ENCODE data around the gene PLEKHG3. TPM values are rescaled to one million over a fixed set of nuclear protein-coding genes. Genes with fewer than 3 reads are reported as not detected.

The PLEKHG3 gene
- total RNA-seq, 2 donors from 2014 or later = 57.8 to 69.7 TPM

DNA sequence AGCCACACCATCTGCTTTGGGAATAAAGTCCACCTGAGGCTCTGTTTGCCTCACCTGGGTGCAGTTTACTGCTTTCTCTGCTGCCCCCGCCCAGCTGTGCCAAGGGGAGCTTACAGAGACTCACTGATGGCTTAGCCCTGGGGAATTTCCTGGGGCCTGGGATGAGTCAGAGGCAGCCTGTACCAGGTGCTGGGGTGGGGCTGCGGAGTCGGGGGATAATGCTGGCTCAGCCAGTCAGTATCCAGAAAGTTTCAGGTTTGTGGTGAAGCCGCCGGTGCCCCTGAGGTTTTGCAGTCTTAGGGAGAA is 22.3 kb downstream of the PLEKHG3 start:
- WGBS = 52% methylated on average over 5 of the region's 5 CpGs
- Histone ChIP-seq H3K36me3 (peaks cover 0 to 4% of the 10 kb centered on the region in 2 donors), H3K27ac (no peak overlapping the region), H3K27me3 (replicated peaks; ENCODE audit: insufficient read depth) (no peaks in the 10 kb centered on the region), H3K9me3 (no peaks in the 10 kb centered on the region), H3K4me3 (no peak overlapping the region), H3K4me1 (replicated peaks) (peaks cover under 1% of the 10 kb centered on the region)
- DNase-seq (ENCODE audit: low spot score) = no peak
- TF ChIP-seq, protein P1, sequence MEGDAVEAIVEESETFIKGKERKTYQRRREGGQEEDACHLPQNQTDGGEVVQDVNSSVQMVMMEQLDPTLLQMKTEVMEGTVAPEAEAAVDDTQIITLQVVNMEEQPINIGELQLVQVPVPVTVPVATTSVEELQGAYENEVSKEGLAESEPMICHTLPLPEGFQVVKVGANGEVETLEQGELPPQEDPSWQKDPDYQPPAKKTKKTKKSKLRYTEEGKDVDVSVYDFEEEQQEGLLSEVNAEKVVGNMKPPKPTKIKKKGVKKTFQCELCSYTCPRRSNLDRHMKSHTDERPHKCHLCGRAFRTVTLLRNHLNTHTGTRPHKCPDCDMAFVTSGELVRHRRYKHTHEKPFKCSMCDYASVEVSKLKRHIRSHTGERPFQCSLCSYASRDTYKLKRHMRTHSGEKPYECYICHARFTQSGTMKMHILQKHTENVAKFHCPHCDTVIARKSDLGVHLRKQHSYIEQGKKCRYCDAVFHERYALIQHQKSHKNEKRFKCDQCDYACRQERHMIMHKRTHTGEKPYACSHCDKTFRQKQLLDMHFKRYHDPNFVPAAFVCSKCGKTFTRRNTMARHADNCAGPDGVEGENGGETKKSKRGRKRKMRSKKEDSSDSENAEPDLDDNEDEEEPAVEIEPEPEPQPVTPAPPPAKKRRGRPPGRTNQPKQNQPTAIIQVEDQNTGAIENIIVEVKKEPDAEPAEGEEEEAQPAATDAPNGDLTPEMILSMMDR (IDR thresholded peaks at IDR 0.05) = no peak
- TF ChIP-seq POLR2AphosphoS5 (IDR thresholded peaks at IDR 0.05) (no peak), POLR2A (IDR thresholded peaks at IDR 0.05) (no peak)
- intact Hi-C loops (cut with DNase I) = no loop called here

DNA sequence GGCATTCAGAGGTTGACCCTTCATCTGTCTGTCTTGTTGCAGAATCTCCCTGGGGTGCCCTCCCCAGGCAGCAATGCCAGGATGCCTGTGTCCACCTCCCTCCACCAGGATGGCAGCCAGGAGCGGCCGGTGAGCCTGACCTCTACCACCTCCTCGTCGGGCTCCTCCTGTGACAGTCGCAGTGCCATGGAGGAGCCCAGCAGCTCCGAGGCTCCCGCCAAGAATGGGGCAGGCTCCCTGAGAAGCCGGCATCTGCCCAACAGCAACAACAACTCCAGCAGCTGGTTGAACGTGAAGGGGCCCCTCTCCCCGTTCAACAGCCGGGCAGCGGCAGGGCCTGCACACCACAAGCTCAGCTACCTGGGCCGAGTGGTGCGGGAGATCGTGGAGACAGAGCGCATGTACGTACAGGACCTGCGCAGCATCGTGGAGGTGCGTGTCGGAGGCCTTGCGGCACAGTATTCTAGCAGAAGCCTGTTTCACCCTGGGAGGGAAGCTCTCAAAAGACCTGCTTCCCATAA is 23.4 kb downstream of the PLEKHG3 start:
- H3K4me3 ChIP-seq = no peak overlapping the region
- intact Hi-C loops (cut with DNase I) = no loop called here
- DNase-seq (ENCODE audit: low spot score) = no peak
- peaks cover 0 to 4% of the 10 kb centered on the region in 2 donors for H3K36me3 ChIP-seq
- H3K9me3 ChIP-seq = no peaks in the 10 kb centered on the region
- no peak for TF ChIP-seq POLR2A (IDR thresholded peaks at IDR 0.05)
- TF ChIP-seq, protein P1 (IDR thresholded peaks at IDR 0.05) = no peak
- no peak for TF ChIP-seq POLR2AphosphoS5 (IDR thresholded peaks at IDR 0.05)
- H3K27ac ChIP-seq = no peak overlapping the region
- H3K27me3 ChIP-seq (replicated peaks; ENCODE audit: insufficient read depth) = no peaks in the 10 kb centered on the region
- no peaks in the 10 kb centered on the region for H3K4me1 ChIP-seq (replicated peaks)
- 89% methylated on average over 22 of the region's 22 CpGs for WGBS

DNA sequence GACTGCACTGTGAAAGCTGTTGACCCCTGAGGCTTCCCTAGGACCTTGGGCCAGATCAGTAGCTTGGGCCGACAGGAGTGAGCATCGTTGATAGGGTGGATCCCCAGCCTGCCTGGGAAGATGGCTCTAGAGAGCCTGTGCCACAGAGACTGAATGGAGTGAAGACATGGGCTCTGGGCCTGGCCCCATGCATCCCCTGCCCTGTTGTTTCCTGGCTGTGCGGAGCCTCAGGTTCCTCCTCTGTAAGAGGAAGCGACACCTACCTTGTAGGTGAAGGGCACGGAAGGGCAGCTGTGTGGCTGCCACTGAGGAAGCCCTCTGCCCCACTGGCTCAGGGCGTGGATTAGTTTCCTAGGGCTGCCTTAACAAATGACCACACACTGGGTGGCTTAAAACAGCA is 23.9 kb downstream of the PLEKHG3 start:
- Histone ChIP-seq H3K27ac (no peak overlapping the region), H3K36me3 (peaks cover 0 to 4% of the 10 kb centered on the region in 2 donors), H3K9me3 (no peaks in the 10 kb centered on the region), H3K4me3 (no peak overlapping the region), H3K27me3 (replicated peaks; ENCODE audit: insufficient read depth) (no peaks in the 10 kb centered on the region), H3K4me1 (replicated peaks) (no peaks in the 10 kb centered on the region)
- WGBS = 86% methylated on average over 6 of the region's 6 CpGs
- no peak for TF ChIP-seq POLR2A (IDR thresholded peaks at IDR 0.05)
- TF ChIP-seq POLR2AphosphoS5 (IDR thresholded peaks at IDR 0.05) = no peak
- TF ChIP-seq, protein P1 (IDR thresholded peaks at IDR 0.05) = no peak
- intact Hi-C loops (cut with DNase I) = no loop called here
- DNase-seq (ENCODE audit: low spot score) = no peak

- intact Hi-C loops (cut with DNase I) = no loop called here
- Histone ChIP-seq H3K9me3 (no peaks in the 10 kb centered on the region), H3K36me3 (peaks cover 0 to 4% of the 10 kb centered on the region in 2 donors), H3K27me3 (replicated peaks; ENCODE audit: insufficient read depth) (no peaks in the 10 kb centered on the region), H3K4me3 (no peak overlapping the region), H3K27ac (no peak overlapping the region), H3K4me1 (replicated peaks) (no peaks in the 10 kb centered on the region)
- 96% methylated on average over 10 of the region's 10 CpGs for WGBS
- TF ChIP-seq POLR2AphosphoS5 (IDR thresholded peaks at IDR 0.05) = no peak
- TF ChIP-seq, protein P1 (IDR thresholded peaks at IDR 0.05) = no peak
- TF ChIP-seq POLR2A (IDR thresholded peaks at IDR 0.05) = no peak
- no peak for DNase-seq (ENCODE audit: low spot score)
Observed at GRCh38 chr14:64728856-64729255, 24.6 kb downstream of the PLEKHG3 start.

DNA sequence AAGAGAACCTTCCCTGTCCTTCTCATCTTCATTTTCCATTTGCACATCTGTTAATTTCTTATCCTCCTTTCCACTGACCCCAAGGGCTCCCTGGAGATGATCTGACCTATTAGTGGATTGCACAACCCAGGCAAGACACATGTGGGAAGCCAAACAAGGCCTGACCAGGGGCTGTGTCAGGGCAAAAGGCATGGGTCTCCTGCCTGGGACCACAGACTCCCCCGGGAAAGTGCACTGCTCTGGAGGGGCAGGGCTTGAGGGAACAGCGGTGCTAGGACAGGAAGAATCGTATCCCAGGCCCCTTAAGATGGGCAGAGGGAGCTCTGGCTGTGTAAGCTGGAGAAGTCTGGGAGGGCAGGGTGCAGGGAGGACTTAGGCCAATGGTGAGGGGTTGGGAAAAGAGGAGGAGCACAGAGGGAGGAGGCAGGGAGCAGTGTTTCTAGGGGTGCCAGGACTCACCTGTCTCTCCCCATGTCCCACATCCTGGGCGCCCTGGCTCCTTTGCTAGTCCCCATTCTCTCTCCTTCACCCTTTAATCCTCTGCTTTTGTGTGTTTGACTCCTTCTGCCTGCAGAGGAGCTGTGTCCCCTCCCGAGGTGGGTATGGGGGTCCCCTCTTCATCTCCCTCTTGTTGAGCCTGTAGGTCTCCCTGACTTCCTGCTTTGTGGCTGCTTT is 25.3 kb downstream of the PLEKHG3 start:
- TF ChIP-seq, protein P1 (IDR thresholded peaks at IDR 0.05) = no peak
- no peak for TF ChIP-seq POLR2A (IDR thresholded peaks at IDR 0.05)
- no peak for TF ChIP-seq POLR2AphosphoS5 (IDR thresholded peaks at IDR 0.05)
- Histone ChIP-seq H3K36me3 (peaks cover 0 to 4% of the 10 kb centered on the region in 2 donors), H3K27ac (no peak overlapping the region), H3K4me1 (replicated peaks) (no peaks in the 10 kb centered on the region), H3K27me3 (replicated peaks; ENCODE audit: insufficient read depth) (no peaks in the 10 kb centered on the region), H3K9me3 (no peaks in the 10 kb centered on the region), H3K4me3 (no peak overlapping the region)
- intact Hi-C loops (cut with DNase I) = no loop called here
- DNase-seq (ENCODE audit: low spot score) = no peak
- WGBS = 83% methylated on average over 5 of the region's 5 CpGs
